Ovary (tissue), 3 donors: Measurements from ENCODE around the gene OR8B12.

ENCODE experiments used
- CTCF ChIP-seq, 3 donors: fragments of 450-650 bp in 2 of 3; fragments of 200-600 bp in 1 of 3; IDR thresholded peaks; one replicate each; pipeline versions ENCODE4 v1.5.1 to v1.8.0; 2016 to 2022; ENCODE audit warnings: antibody characterized with exemption in 3 of 3, mild to moderate bottlenecking in 1 of 3
- POLR2A ChIP-seq: fragments of 450-650 bp; IDR thresholded peaks from one replicate; pipeline ENCODE4 v1.6.1; 2017; ENCODE audit warnings: antibody characterized with exemption, mild to moderate bottlenecking, moderate library complexity
- donor health status: DM: no; HTN: no; CAD: no.

GRCh38 chr11:124510279-124510678 lies 33.2 kb downstream of the OR8B12 start:
- TF ChIP-seq POLR2A = no peak
- no peak for TF ChIP-seq CTCF (IDR thresholded peaks at IDR 0.05)
